Activated CD4-positive, CD25-positive, alpha-beta regulatory T cell treated with anti-CD3 and anti-CD28 coated beads, Interleukin-2, amount 50 U/mL, for 72 hours (primary cell): Measurements from ENCODE around the gene AKAP13.
"Not testable (repeated sequence)": the region's sequence is repeated elsewhere in the genome, so short reads cannot be mapped to it uniquely, and the experiment has no call there.

Source experiments
- DNase-seq: peaks from one replicate; pipeline ENCODE4 v3.0.0; 2021

Gene AKAP13

GRCh38 chr15:85780225-85780985, 400.0 kb downstream of the AKAP13 start:
- no peak for DNase-seq

DNA sequence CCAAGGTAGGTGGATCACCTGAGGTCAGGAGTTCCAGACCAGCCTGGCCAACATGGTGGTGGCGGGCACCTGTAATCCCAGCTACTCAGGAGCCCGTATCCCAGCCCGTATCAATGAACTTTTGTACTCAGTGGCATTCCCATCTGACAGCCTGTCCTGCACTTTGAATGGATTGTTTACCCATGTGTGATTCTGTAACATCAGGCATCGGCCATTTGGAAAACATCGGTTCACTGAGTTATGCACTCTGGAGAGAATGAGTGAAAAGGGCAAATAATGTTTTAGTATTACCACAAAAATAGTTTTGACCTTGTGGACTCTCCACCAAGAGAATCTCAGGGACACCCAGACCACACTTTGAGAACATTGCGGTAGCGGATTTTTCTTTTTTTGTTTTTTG, 400.7 kb downstream of the AKAP13 start:
- no peak for DNase-seq

GRCh38 chr15:85782064-85782463, 401.7 kb downstream of the AKAP13 start:
- no peak for DNase-seq

DNA sequence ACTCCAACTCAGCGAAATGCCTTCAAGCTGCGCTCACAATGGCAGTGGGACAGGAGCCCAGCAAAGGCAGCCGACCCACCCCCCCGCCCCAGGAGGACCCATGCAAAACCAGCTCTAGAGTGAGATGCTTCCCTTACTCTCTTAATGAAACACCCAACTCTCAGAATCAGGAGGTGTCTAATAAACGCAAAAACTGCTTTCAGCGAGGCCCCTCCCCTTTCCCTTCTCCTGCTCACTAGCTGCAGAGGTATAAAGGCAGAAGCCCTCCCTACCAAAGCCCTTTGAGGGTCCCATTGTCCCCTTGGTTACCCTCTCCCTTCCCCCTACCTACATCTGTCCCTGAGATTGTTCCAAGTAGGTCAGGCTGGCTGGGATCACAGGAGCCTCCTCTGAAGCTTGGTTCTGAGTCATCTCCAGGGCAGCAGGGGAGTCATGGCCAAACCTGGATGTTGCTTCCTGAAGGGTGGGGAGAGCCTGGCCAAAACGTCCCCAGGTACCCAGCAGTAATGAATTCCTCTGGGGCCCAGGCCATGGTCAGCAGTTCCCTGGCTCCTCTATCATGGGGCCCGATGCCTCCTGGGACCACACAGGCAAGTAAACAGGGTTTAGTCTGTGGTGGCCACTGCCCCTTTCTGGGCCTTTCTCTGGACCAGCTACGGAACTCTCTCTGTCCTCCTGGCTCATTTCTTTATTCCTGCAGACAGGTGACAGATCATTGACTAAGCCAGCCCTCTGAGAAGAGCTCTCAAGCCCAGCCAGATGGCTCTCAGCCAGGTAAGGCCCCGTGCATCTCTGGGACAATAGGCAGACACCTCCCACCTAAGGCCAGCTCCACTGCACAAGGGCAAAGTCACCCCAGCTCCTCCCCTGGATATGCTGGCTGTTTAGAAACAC, 405.7 kb downstream of the AKAP13 start:
- DNase-seq, result no peak

GRCh38 chr15:85786781-85787114, 406.3 kb downstream of the AKAP13 start:
- no peak for DNase-seq

- DNase-seq, result no peak
Observed at GRCh38 chr15:85788771-85789495, 408.5 kb downstream of the AKAP13 start.

DNA sequence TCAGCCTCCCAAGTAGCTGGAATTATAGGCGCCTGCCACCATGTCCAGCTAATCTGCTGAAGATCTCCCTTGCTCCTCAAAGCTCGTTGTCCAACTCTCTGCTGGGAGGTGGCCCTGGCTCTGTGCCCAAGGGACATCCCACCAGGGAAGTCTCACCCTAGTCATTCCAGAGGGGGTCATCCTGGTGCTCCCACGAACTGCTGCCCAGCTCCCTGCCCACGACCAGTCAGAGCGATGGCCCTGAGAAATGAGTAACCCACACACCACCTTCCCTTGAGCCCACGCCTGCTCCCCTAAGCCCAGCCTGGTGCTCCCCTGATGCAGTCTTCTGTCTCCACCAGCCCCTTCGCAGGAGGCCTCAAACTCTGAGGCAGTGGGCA, 409.1 kb downstream of the AKAP13 start:
- no peak for DNase-seq

- no peak for DNase-seq
Observed at GRCh38 chr15:85792102-85792731, 411.8 kb downstream of the AKAP13 start.

DNA sequence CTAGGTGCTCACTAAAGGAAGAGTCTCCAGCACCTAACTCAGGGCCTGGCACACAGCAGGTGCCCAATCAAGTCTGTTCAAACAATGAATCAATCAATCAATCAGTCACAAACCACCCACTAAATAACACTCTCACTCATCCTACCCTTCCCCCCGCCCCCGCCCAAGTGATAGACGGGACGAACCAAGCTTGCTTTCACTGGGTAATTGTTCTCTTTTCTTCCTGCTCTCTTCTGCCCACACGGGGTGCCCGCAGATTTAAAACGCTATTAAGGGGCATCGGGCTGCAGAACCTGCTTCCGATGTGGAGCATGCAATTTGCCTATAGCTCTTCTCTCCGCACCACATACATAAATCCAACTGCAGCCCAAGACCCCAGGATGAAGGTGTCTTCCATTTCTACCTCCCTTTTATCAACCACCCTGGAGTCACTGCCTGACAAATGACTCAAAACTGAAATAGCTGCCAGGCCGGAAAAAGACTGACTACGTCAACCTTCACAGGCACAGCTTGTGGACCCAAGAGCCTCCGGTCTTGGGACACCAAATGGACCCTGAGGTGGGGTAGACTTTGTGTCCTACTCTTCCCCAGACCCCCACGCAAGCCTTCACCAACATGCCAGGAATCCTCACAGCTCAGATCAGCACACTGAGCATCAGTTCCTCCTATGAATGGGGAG, 412.6 kb downstream of the AKAP13 start:
- no peak for DNase-seq

- DNase-seq, result peak; percentile 54
Observed at GRCh38 chr15:85793641-85794597, 413.5 kb downstream of the AKAP13 start.

DNA sequence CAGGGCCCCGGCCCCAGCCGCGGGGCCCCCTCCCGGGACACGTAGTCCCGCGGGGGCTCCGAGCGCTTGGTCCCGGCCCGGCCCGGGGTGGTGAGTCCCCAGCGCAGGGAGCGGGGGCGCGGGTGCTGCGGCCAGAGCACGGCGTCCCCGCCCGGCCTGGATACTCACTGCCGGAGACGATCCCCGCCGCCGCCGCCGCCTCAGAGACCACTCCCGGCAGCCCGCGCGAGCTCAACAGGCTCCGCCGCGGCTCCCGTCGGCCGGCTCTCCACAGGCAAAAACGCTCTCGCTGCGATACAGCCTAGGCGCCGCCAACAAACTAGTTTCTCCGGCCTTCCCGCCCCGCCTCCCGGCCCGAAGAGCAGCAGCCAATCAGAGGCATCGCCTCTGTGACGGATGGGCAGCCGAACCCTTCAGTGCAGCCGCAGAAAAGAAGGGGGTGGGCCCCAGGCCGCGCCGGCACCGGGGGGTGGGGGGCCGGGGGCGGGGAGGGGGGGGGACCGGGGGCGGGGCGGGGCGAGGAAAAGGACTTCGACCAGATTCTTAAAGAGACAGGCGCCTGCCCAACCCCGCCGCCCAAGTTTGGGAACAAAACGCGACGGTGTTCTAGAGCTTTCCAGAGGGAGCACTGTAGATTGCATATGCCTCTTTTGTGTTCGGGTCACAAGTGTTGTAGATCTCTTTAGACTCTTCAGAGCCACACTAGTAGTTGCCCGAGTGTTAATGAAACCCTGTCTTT, 414.4 kb downstream of the AKAP13 start, which contains the start of gene KLHL25:
Gene KLHL25 (minus strand): TSS at position 328 of the 739 bp plus-strand sequence. CDS start 25,115 bp downstream, outside the sequence.
- DNase-seq, result peak; percentile 89

GRCh38 chr15:85795337-85796305, 415.2 kb downstream of the AKAP13 start:
- no peak for DNase-seq

DNA sequence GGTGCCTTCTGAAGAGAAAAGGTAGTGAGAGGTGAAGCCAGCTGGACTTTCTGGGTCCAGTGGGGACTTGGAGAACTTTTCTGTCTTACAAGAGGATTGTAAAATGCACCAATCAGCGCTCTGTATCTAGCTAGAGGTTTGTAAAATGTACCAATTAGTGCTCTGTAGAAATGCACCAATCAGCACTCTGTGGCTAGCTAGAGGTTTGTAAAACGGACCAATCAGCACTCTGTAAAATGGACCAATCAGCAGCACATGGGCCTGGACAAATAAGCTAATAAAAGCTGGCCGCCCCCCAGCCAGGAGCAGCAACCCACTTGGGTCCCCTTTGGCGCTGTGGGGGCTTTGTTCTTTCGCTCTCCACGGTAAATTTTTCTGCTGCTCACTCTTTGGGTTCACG, 416.0 kb downstream of the AKAP13 start:
- not testable (repeated sequence) for DNase-seq
